Activated CD4-positive, alpha-beta T cell treated with anti-CD3 and anti-CD28 coated beads, Interleukin-2, amount 10 ng/mL, durations not matched to agents 24 days and 14 days (primary cell): ENCODE data around the gene NEB. TPM values are rescaled to one million over a fixed set of nuclear protein-coding genes. Genes with fewer than 3 reads are reported as not detected.
"Not testable (repeated sequence)": the region's sequence is repeated elsewhere in the genome, so short reads cannot be mapped to it uniquely, and the experiment has no call there.

Experiments
- DNase-seq: peaks from one replicate; pipeline ENCODE4 v3.0.0; 2022
- H3K27ac Mint-ChIP-seq: one replicate; pipeline ENCODE4 v1.8.0; 2022; ENCODE audit warnings: mild to moderate bottlenecking, mixed read lengths
- H3K27me3 Mint-ChIP-seq: one replicate; pipeline ENCODE4 v1.8.0; 2022; ENCODE audit warnings: mixed read lengths
- H3K36me3 Mint-ChIP-seq: one replicate; pipeline ENCODE4 v1.8.0; 2022; ENCODE audit warnings: low read depth, mild to moderate bottlenecking, mixed read lengths
- H3K4me1 Mint-ChIP-seq: one replicate; pipeline ENCODE4 v1.8.0; 2021; ENCODE audit warnings: mixed read lengths
- H3K4me3 Mint-ChIP-seq: one replicate; pipeline ENCODE4 v1.8.0; 2022; ENCODE audit warnings: mild to moderate bottlenecking, moderate library complexity, mixed read lengths
- H3K9me3 Mint-ChIP-seq: one replicate; pipeline ENCODE4 v1.8.0; 2021; ENCODE audit warnings: mixed read lengths
- intact Hi-C: fragments of 100-400 bp; cut with micrococcal nuclease; formaldehyde crosslinking; loops from one replicate; pipeline ENCODE4 v1.15.1; 2023
- total RNA-seq: library from RNA; stranded (reverse); gene quantifications from 2 replicates; pipeline ENCODE4 v1.2.3, GENCODE V29; 2022

Gene NEB
- total RNA-seq, 1 donor from 2014 or later, result 0.02 TPM

DNA sequence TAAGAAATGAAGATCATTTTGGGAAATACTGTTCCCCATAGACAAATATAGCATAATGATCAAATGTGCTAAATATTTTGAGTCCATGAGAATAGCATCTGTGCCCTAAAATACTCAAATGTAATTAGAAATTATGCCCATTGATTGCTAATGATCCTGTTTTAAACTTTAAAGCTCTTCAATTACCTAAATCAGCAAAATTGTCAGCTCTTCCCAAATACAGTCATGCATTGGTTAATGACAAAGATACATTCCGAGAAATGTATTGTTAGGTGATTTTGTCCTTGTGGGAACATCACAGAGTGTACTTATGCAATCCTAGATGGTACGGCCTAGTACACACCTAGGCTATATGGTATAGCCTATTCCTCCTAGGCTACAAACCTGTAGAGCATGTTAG is 89.7 kb downstream of the NEB start:
- Mint-ChIP-seq H3K27me3 (no peaks in the 10 kb centered on the region), H3K36me3 (no peaks in the 10 kb centered on the region), H3K4me1 (peaks cover 2% of the 10 kb centered on the region), H3K9me3 (no peaks in the 10 kb centered on the region), H3K27ac (no peak overlapping the region), H3K4me3 (no peak overlapping the region)
- no peak for DNase-seq
- intact Hi-C loops, result no loop called here

DNA sequence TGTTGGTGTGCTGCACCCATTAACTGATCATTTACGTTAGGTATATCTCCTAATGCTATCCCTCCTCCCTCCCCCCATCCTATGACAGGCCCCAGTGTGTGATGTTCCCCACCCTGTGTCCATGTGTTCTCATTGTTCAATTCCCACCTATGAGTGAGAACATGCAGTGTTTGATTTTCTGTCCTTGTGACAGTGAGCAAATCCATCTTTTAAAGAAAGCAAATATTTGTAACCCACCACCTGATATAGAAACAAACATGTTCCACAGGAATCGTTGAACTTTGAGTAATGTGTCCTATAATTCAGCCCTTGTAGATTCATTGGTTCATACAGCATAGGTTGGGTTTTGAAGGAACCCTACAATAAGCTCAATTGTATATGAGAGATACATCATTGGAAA is 92.4 kb downstream of the NEB start:
- H3K9me3 Mint-ChIP-seq, H3K4me3 Mint-ChIP-seq, DNase-seq, intact Hi-C loops, H3K27me3 Mint-ChIP-seq, H3K36me3 Mint-ChIP-seq, H3K27ac Mint-ChIP-seq: not testable (repeated sequence)
- H3K4me1 Mint-ChIP-seq, result peaks cover 23% of the 10 kb centered on the region

DNA sequence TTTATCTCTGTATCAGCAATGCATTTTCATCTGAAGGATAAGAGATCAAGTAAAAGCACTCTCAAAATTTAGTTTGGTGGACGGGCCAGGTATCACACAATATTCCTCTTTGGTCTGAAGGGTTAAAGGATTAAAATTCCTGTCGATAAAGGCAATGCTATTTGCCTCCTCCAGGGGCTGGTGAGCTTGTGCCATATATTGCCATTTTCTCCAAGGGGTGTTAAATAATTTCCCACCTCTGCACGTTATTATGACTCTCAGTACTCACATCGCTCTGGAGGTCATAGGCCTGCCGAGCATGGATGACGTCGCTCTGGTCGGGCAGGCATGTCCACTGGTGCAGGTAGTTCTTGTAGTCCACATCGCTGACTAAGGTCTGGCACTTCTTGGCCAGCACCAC is 94.2 kb downstream of the NEB start:
- no peak overlapping the region for H3K27ac Mint-ChIP-seq
- no peak for DNase-seq
- no peaks in the 10 kb centered on the region for H3K27me3 Mint-ChIP-seq
- no peak overlapping the region for H3K4me3 Mint-ChIP-seq
- peaks cover 5% of the 10 kb centered on the region for H3K9me3 Mint-ChIP-seq
- intact Hi-C loops, result no loop called here
- H3K4me1 Mint-ChIP-seq, result peaks cover 26% of the 10 kb centered on the region
- H3K36me3 Mint-ChIP-seq, result no peaks in the 10 kb centered on the region

DNA sequence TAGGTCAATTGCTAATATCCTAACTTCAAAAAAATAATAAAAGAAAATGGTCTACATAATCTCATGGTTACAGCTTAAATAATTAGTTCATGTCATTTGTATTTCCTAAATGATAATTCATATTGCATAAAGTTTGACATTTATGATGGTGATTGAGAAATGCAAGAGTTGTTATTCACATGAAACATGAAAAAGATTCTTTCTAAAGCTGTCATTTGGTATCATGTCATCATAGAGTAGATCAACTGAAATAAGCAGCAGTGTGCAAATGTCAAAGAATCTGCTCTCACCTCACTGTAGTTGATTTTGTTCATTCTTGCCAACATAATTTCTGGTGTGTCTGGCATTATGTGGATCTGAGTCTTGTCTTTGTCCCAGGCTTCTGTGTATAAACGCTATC is 95.3 kb downstream of the NEB start:
- H3K27ac Mint-ChIP-seq, result no peak overlapping the region
- no peaks in the 10 kb centered on the region for H3K36me3 Mint-ChIP-seq
- H3K4me3 Mint-ChIP-seq, result no peak overlapping the region
- H3K27me3 Mint-ChIP-seq, result no peaks in the 10 kb centered on the region
- peaks cover 5% of the 10 kb centered on the region for H3K9me3 Mint-ChIP-seq
- DNase-seq, result no peak
- intact Hi-C loops, result loop anchor here (10.0 kb wide), 3 partner anchors 154 to 374 kb away; partner anchors contain the start of genes ARL5A and RBM43
- H3K4me1 Mint-ChIP-seq, result peaks cover 26% of the 10 kb centered on the region

DNA sequence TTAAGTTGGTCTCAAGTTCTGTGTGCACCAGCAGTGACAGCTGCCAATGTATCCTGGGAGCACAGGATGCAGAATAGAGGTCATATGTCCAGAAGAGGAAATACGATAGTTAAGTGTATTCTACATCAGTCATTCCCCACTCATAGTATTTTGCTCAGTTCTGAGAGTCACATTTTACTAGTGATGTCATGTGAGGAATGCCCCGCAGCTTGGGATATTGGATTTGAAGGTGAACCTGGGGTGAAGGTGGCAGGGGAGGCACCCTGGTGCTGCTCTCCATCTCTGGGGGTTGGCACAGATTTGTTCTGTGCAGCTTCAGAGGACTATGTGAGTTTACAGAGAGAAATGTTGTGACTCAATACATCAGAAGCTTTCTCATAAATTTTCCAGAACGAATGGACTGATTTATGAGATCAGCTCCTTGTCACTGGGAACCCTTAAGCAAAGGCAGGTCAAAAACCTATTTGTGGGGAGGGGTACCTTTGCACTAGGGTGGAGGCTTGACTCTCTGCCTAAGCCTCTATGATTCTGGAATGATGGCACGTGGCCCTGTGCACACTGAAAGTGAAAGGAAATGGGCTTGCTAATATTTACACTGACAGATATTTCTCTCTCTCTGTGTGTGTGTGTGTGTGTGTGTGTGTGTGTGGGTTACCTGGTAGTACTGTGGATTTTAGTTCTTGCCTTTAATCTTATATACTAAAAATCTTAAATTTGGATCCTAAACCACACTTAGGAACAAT is 95.9 kb downstream of the NEB start:
- Mint-ChIP-seq H3K27ac (peak overlapping the region; percentile 92), H3K27me3 (no peaks in the 10 kb centered on the region), H3K36me3 (no peaks in the 10 kb centered on the region), H3K9me3 (peaks cover 5% of the 10 kb centered on the region), H3K4me1 (peaks cover 26% of the 10 kb centered on the region), H3K4me3 (peak overlapping the region; percentile 79)
- peak; percentile 75 for DNase-seq
- intact Hi-C loops, result loop anchor here (10.0 kb wide), 3 partner anchors 154 to 374 kb away; partner anchors contain the start of genes ARL5A and RBM43

DNA sequence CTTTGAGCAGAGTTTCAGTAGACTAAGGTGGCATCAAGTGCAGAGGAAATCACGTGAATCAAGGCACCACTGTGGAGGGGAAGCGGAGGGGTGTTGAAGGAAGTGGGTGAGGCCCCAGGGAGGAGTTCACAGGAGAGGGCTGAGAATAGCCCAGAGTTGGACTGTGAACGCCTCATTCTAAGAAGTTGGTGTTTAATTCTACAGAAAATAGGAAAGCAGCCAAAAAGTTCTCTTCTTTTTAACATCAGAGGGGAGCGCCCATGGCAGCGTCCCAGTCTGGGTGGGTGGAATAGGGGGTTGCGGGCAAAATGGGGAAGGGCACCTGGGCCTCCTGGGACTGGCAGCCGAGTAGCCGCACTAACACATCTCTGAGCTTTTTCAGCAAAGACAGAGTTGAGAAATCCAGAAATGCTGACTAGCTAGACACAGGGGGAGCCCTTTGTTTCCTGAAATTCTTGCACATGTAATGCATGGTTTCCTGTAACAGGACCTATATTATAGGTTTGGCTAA is 97.0 kb downstream of the NEB start:
- Mint-ChIP-seq H3K4me3 (peak overlapping the region; percentile 79), H3K4me1 (peaks cover 26% of the 10 kb centered on the region), H3K9me3 (peaks cover 5% of the 10 kb centered on the region), H3K27me3 (no peaks in the 10 kb centered on the region), H3K36me3 (no peaks in the 10 kb centered on the region), H3K27ac (peak overlapping the region; percentile 92)
- DNase-seq, result peak; percentile 86
- intact Hi-C loops, result loop anchor here (10.0 kb wide), 3 partner anchors 153 to 373 kb away; partner anchors contain the start of genes ARL5A and RBM43

DNA sequence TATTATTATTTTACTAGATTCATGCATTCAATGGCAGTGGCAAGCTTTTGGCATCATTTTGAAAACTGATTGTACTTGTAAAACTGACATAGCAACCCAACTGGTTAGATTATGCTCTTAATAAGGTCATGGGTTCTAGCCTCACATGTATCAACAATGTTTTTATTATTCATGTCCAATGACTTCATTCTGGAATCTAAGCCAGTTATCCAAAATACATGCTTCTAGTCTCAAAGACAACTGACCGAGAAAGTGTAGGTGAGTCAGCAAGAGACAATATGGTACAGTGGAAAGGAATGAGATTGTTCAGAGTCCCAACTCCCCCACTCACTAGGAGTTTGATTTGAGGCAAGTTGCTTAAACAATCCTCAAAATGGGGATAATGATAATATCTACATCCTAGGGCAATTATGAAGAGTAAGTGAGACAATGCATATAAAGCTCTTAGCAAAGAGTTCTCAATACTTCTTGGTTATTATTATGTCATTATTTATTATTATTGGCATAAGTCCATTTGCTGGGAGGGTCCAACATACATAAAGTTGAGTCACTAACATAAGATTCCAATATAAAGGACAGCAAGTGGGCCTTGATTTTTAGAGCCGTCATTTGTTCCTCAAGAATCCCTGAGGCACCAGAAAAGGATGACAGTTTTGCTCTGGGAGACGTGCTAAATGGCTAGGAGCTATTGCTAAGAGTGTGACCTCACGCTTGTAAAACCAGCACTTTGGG is 99.4 kb downstream of the NEB start:
- Mint-ChIP-seq H3K4me3 (no peak overlapping the region), H3K27ac (no peak overlapping the region), H3K27me3 (no peaks in the 10 kb centered on the region), H3K4me1 (peaks cover 26% of the 10 kb centered on the region), H3K36me3 (no peaks in the 10 kb centered on the region), H3K9me3 (peaks cover 5% of the 10 kb centered on the region)
- intact Hi-C loops, result loop anchor here (10.0 kb wide), 3 partner anchors 150 to 370 kb away; partner anchors contain the start of genes ARL5A and RBM43
- DNase-seq, result no peak

DNA sequence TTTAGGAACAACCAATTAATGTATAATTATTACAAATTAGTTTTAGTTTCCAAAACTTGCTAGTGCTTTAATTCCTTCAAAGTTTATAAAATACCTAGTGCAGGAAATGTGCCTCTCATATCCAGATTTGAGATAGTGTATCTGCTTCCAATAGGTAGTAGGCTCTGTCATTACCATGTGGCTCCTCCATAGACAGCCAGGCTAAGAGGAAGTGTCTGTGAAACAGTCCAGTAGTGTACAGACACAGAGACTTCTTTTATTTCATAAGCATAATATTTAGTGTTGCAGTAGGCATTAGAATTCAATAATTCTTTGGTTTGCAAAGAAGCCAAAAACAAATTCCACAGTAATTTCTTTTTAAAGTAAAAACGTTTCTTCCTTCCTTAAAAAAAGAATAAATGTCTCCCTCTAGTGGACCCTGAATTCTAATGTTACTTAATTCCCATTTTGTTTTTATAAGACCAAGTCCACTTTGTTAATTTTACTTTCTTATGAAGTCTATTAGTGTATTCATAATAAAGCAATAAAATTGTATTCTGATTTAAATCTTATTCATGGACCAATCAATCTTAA is 101.2 kb downstream of the NEB start:
- peaks cover 5% of the 10 kb centered on the region for H3K9me3 Mint-ChIP-seq
- H3K36me3 Mint-ChIP-seq, result no peaks in the 10 kb centered on the region
- H3K4me3 Mint-ChIP-seq, result no peak overlapping the region
- intact Hi-C loops, result loop anchor here (10.0 kb wide), 3 partner anchors 148 to 368 kb away; partner anchors contain the start of genes ARL5A and RBM43
- H3K27ac Mint-ChIP-seq, result no peak overlapping the region
- no peaks in the 10 kb centered on the region for H3K27me3 Mint-ChIP-seq
- no peak for DNase-seq
- H3K4me1 Mint-ChIP-seq, result peaks cover 14% of the 10 kb centered on the region

DNA sequence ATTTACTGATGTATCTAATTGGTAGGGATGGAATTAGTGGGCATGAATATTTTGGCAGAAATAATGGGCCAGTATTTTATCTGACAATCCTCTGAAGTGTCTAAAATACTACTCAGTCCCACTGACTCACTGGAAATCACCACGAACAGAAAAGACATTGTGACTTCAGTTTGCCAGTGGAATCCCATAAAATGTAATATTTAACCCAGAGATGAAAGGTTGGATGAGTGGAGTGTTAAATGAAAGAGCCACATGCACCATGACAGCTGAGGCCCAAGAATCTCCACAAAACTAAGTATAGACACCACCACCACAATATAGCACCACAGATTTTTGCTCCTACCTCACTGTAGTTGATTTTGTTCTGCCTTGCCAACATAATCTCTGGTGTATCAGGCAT is 103.9 kb downstream of the NEB start:
- intact Hi-C loops, result loop anchor here (10.0 kb wide), 3 partner anchors 146 to 366 kb away; partner anchors contain the start of genes ARL5A and RBM43
- H3K27me3 Mint-ChIP-seq, result no peaks in the 10 kb centered on the region

DNA sequence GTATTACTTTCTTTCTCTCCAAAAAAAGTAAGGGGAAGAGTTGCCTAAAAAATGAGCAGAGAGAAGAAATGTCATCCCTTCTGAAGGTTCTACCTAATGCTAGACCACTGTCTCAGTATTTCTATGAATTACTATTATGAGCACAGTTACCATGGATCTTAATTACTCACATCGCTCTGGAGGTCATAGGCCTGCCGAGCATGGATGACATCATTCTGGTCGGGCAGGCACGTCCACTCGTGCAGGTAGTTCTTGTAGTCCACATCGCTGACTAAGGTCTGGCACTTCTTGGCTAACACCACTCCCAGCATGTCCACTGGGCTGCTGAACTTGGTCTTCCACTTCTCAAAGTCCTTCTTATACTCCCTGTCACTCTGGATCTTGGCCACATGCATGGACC is 106.9 kb downstream of the NEB start:
- intact Hi-C loops, result no loop called here
- no peaks in the 10 kb centered on the region for H3K4me1 Mint-ChIP-seq
- peaks cover 6% of the 10 kb centered on the region for H3K27me3 Mint-ChIP-seq
- no peaks in the 10 kb centered on the region for H3K36me3 Mint-ChIP-seq
- H3K27ac Mint-ChIP-seq, result no peak overlapping the region
- H3K4me3 Mint-ChIP-seq, result no peak overlapping the region
- H3K9me3 Mint-ChIP-seq, result no peaks in the 10 kb centered on the region
- no peak for DNase-seq

More for the DNA sequence above, 103.9 kb downstream of the NEB start:
- Mint-ChIP-seq H3K4me3 (no peak overlapping the region), H3K4me1 (no peaks in the 10 kb centered on the region), H3K36me3 (no peaks in the 10 kb centered on the region), H3K9me3 (no peaks in the 10 kb centered on the region), H3K27ac (no peak overlapping the region)
- DNase-seq, result no peak

DNA sequence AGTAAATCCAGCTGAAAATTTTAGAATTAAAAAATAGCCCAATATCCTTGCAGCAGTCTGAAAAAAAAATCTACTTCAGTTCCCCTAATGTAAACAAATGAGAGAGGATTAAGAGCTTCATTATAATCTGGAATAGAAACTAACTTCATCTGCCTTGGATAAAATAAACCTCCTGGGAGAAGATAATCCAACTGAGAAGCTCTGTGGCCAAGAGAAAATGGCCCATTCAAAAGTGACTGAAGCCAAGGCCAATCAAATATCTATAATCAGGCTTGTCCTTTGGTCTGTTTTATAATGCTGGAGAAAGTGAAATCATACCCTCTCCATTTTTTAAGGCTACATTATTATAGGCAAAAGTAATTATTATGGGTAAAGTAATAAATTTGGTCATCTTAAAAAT is 110.0 kb downstream of the NEB start:
- Mint-ChIP-seq H3K9me3 (no peaks in the 10 kb centered on the region), H3K36me3 (no peaks in the 10 kb centered on the region)

DNA sequence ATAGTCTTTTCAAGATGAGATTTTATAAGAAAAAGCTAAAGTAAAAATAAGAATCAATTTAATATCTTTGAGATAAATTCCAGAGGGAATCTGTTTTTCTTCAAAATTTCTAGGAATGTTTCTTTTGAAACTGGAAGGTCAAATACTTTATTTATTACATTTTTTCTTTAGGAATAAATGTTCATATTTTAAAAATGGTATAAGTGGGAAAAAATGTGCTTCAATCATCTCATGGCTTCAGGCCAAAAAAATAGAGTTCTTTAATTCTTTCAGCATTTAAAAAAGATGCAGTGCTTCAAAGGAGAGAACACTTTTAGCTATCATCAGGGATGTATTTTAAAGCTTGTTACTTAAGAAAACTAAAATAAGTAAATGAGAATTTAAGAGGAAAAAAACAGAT is 110.6 kb downstream of the NEB start:
- Mint-ChIP-seq H3K36me3 (no peaks in the 10 kb centered on the region), H3K4me1 (no peaks in the 10 kb centered on the region)

More for the DNA sequence above, 110.0 kb downstream of the NEB start:
- Mint-ChIP-seq H3K27ac (no peak overlapping the region), H3K4me3 (no peak overlapping the region), H3K27me3 (peaks cover 8% of the 10 kb centered on the region), H3K4me1 (no peaks in the 10 kb centered on the region)
- no peak for DNase-seq
- intact Hi-C loops, result no loop called here

DNA sequence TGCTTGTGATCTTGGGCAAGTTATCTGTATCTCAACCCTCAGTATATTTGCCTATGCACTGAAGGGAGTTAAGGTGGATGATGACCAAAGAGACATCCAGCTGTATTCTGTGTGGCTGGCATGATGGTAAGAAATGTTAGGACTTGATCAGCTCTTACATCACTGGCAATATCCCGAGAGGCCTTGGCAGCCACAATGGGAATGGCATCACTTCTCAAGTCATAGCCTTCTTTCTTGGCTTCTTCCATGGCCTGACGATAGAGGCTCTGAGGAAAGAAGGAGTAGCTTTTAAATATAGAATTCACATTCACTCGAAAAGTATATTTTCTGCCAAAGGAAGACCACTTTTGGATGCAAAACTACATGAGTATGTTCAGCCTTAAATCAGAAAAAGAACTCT is 113.5 kb downstream of the NEB start:
- no peak for DNase-seq
- Mint-ChIP-seq H3K27me3 (peaks cover 13% of the 10 kb centered on the region), H3K9me3 (no peaks in the 10 kb centered on the region), H3K4me1 (no peaks in the 10 kb centered on the region), H3K27ac (no peak overlapping the region), H3K4me3 (no peak overlapping the region), H3K36me3 (no peaks in the 10 kb centered on the region)
- intact Hi-C loops, result no loop called here

More for the DNA sequence above, 110.6 kb downstream of the NEB start:
- Mint-ChIP-seq H3K9me3 (no peaks in the 10 kb centered on the region), H3K4me3 (no peak overlapping the region), H3K27me3 (peaks cover 11% of the 10 kb centered on the region), H3K27ac (no peak overlapping the region)
- DNase-seq, result no peak
- intact Hi-C loops, result no loop called here
